ENCODE measurements around the gene HERC2. TPM values are rescaled to one million over a fixed set of nuclear protein-coding genes. Genes with fewer than 3 reads are reported as not detected.

HERC2 gene
- total RNA-seq, 1 donor from 2014 or later = 31.7 TPM

- DNase-seq (ENCODE audit: low spot score) (no peak), ATAC-seq (no peak)
These were observed 242.5 kb downstream of the HERC2 start for GRCh38 chr15:28079313-28079969.

DNA sequence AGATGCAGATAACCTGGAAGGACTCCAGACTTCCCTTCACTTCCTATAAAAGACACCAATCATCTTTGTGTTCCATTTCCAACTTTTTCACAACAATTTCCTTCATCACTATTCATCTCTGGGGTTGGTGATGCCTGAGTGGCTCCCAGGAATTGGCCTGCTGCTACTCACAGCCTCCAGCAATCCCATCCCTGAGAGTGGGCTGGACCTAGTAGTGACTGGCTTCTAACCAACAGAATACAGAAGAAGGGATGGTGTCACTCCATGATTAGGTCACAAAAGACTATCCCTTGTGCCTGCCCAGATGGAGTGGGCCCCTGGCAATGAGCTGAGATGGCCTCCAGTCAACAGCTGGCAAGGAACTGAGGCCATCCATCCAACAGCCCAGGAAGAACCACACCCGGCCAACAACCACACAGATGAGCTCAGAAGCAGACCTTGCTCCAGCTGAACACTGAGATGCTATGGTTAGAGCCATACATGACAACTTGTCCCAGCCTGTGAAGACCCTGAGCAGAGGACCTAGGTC, 243.7 kb downstream of the HERC2 start:
- no peak for DNase-seq (ENCODE audit: low spot score)
- no peak for ATAC-seq

GRCh38 chr15:28075573-28075972, 246.4 kb downstream of the HERC2 start:
- no peak for ATAC-seq
- DNase-seq (ENCODE audit: low spot score) = no peak

DNA sequence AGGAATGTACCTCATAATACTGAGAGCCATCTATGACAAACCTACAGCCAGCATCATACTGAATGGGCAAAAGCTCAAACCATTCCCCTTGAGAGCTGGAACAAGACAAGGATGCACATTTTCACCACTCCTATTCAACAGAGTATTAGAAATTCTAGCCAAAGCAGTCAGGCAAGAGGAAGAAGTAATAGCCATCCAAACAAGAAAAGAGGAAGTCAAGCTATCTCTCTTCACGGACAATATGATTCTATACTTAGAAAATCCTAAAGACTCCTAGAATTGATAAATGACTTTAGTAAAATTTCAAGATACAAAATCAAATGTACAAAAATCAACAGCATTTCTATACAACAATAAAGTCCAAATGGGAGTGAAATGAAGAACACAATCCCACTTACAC, 253.0 kb downstream of the HERC2 start:
- ATAC-seq (no peak), DNase-seq (ENCODE audit: low spot score) (no peak)

DNA sequence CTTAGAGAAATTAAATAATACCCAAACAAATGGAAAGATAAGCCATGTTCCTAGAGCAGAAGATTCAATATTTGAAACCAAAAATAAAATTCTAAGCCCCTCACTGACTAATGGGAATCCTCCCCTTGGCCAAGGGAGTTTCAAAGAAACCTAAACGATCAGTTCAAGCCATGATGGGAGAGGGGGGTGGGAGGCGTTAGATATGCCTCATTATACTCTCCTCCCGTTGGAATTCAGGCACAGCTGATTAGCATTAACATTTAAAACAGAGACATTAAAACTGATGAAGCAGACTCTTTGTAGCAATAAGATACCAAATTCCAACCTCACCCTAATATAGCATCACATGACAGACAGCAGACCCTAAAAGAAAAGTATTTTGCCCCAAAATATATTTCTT, 255.7 kb downstream of the HERC2 start:
- DNase-seq (ENCODE audit: low spot score) = no peak
- no peak for ATAC-seq

Other genes with a start within 250 kb of the HERC2 start
- 0.10 TPM for gene OCA2, start 222.9 kb downstream of the HERC2 start, total RNA-seq
- gene GOLGA6L24, start 35.9 kb upstream of the HERC2 start, total RNA-seq = not detected
- not detected for gene GOLGA8F, start 56.5 kb upstream of the HERC2 start, total RNA-seq
- not detected for gene GOLGA8G, start 210.8 kb upstream of the HERC2 start, total RNA-seq
- not detected for gene GOLGA6L25, start 231.4 kb upstream of the HERC2 start, total RNA-seq